ENCODE results near the gene TNKS2. TPM values are rescaled to one million over a fixed set of nuclear protein-coding genes. Genes with fewer than 3 reads are reported as not detected.

Gene TNKS2
- total RNA-seq, 3 donors from 2014 or later: 48.2 to 65.4 (median 50.8) TPM

- TF ChIP-seq POLR2AphosphoS5 (IDR thresholded peaks at IDR 0.05): peak in 1 of 3 donors; percentile 48
- no peak for TF ChIP-seq POLR2A (IDR thresholded peaks at IDR 0.05)
- H3K27me3 ChIP-seq: no peaks in the 10 kb centered on the region
- peak overlapping the region; percentile 25 to 81 for H3K27ac ChIP-seq
- no peaks in the 10 kb centered on the region for H3K36me3 ChIP-seq
- peak overlapping the region in 2 of 3 donors; percentile 21 for H3K4me3 ChIP-seq
- no peaks in the 10 kb centered on the region for H3K4me1 ChIP-seq
- peak; percentile 54 to 70 for DNase-seq (ENCODE audit: low spot score in 2 of 2)
- no peaks in the 10 kb centered on the region for H3K9me3 ChIP-seq
- intact Hi-C loops (cut with DNase I; ENCODE audit: low total_unique reads): no loop called here
These were observed 85.6 kb downstream of the TNKS2 start for GRCh38 chr10:91883549-91884444.

- Histone ChIP-seq H3K4me1 (no peaks in the 10 kb centered on the region), H3K27ac (peak overlapping the region; percentile 25 to 81), H3K27me3 (no peaks in the 10 kb centered on the region), H3K9me3 (no peaks in the 10 kb centered on the region), H3K4me3 (no peak overlapping the region), H3K36me3 (no peaks in the 10 kb centered on the region)
- TF ChIP-seq, protein P1, sequence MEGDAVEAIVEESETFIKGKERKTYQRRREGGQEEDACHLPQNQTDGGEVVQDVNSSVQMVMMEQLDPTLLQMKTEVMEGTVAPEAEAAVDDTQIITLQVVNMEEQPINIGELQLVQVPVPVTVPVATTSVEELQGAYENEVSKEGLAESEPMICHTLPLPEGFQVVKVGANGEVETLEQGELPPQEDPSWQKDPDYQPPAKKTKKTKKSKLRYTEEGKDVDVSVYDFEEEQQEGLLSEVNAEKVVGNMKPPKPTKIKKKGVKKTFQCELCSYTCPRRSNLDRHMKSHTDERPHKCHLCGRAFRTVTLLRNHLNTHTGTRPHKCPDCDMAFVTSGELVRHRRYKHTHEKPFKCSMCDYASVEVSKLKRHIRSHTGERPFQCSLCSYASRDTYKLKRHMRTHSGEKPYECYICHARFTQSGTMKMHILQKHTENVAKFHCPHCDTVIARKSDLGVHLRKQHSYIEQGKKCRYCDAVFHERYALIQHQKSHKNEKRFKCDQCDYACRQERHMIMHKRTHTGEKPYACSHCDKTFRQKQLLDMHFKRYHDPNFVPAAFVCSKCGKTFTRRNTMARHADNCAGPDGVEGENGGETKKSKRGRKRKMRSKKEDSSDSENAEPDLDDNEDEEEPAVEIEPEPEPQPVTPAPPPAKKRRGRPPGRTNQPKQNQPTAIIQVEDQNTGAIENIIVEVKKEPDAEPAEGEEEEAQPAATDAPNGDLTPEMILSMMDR (IDR thresholded peaks at IDR 0.05): no peak
- TF ChIP-seq POLR2A (IDR thresholded peaks at IDR 0.05) (no peak), POLR2AphosphoS5 (IDR thresholded peaks at IDR 0.05) (no peak)
- intact Hi-C loops (cut with DNase I; ENCODE audit: low total_unique reads): no loop called here
- no peak for DNase-seq (ENCODE audit: low spot score in 2 of 2)
These were observed 86.3 kb downstream of the TNKS2 start for GRCh38 chr10:91884536-91884935.

DNA sequence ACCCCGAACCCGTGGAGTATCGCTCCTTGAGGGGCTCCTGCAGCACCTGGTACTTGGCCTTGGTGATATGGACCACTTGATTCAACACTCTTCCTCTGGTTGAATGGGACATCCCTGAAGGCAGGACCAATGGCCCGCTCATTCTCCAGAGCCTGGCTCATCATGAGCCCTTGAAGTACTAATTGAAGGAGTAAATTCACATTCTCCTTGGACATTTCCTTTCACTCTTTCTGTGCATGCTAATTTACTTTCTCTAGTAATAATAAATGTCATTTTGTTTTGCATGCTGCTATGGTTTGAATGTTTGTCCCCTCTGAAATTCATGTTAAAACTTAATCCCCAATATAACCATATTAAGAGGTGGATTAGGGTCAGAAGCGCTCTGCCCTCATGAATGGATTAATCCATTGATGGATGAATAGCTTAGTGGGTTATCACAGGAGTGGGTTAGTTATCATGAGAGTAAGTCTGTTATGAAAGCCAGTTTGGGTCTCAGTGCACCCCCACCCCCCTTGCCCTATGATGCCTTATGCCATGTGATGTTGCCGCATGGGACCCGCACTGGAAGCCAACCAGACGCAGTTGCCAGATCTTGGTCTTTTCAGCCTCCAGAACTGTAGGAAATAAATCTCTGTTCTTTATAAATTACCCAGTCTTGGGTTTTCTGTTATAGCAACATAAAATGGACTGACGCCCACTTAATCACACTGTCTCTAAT, 87.3 kb downstream of the TNKS2 start:
- TF ChIP-seq POLR2A (IDR thresholded peaks at IDR 0.05): no peak
- TF ChIP-seq, protein P1 (IDR thresholded peaks at IDR 0.05): no peak
- no peak for TF ChIP-seq POLR2AphosphoS5 (IDR thresholded peaks at IDR 0.05)
- no peaks in the 10 kb centered on the region for H3K27me3 ChIP-seq
- intact Hi-C loops (cut with DNase I; ENCODE audit: low total_unique reads): no loop called here
- H3K4me3 ChIP-seq: no peak overlapping the region
- H3K4me1 ChIP-seq: no peaks in the 10 kb centered on the region
- no peaks in the 10 kb centered on the region for H3K36me3 ChIP-seq
- H3K9me3 ChIP-seq: no peaks in the 10 kb centered on the region
- DNase-seq (ENCODE audit: low spot score in 2 of 2): no peak
- no peak overlapping the region for H3K27ac ChIP-seq

DNA sequence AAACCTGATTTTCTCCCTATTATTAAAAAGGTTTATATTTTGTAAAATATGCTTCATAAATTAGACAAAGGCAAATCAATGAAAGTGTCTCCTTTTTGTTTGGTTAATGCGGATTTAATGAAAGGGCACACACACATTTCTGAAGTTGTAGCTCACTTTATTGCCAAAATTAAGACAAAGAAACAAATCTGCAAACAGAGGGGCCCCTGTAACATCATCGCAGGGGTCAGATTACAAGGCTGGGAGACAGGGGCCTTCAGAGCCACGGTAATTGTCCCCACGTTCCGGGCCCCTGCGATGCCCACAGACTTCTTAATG, 88.7 kb downstream of the TNKS2 start:
- TF ChIP-seq, protein P1 (IDR thresholded peaks at IDR 0.05): no peak
- no peak for TF ChIP-seq POLR2A (IDR thresholded peaks at IDR 0.05)
- TF ChIP-seq POLR2AphosphoS5 (IDR thresholded peaks at IDR 0.05): no peak
- DNase-seq (ENCODE audit: low spot score in 2 of 2): no peak
- Histone ChIP-seq H3K27ac (peak overlapping the region in 1 of 2 donors; percentile 26), H3K4me1 (no peaks in the 10 kb centered on the region), H3K36me3 (no peaks in the 10 kb centered on the region), H3K4me3 (peak overlapping the region; percentile 42 to 72 (median 56)), H3K27me3 (no peaks in the 10 kb centered on the region), H3K9me3 (no peaks in the 10 kb centered on the region)
- intact Hi-C loops (cut with DNase I; ENCODE audit: low total_unique reads): no loop called here

- H3K4me1 ChIP-seq: no peaks in the 10 kb centered on the region
- H3K9me3 ChIP-seq: no peaks in the 10 kb centered on the region
- no peaks in the 10 kb centered on the region for H3K27me3 ChIP-seq
- H3K36me3 ChIP-seq: no peaks in the 10 kb centered on the region
- no peak for DNase-seq (ENCODE audit: low spot score in 2 of 2)
- no peak for TF ChIP-seq POLR2AphosphoS5 (IDR thresholded peaks at IDR 0.05)
- TF ChIP-seq, protein P1 (IDR thresholded peaks at IDR 0.05): no peak
- TF ChIP-seq POLR2A (IDR thresholded peaks at IDR 0.05): no peak
- H3K27ac ChIP-seq: peak overlapping the region; percentile 6 to 26
- peak overlapping the region; percentile 42 to 72 (median 56) for H3K4me3 ChIP-seq
- intact Hi-C loops (cut with DNase I; ENCODE audit: low total_unique reads): no loop called here
These were observed 89.2 kb downstream of the TNKS2 start for GRCh38 chr10:91887272-91888076.

Data from breast epithelium (tissue), 4 donors.